GM12864 (cell line): ENCODE measurements around the gene PITPNM3.

Experiments
- DNase-seq: peaks from one replicate; pipeline ENCODE4 v3.0.0-alpha.2; 2011; ENCODE audit warnings: low read depth
- H3K4me3 ChIP-seq: 2 replicates; pipeline ENCODE4 v1.5.1; 2011; ENCODE audit warnings: mild to moderate bottlenecking, low read depth, low read length, control low read depth
- CTCF ChIP-seq: IDR thresholded peaks from 2 replicates; pipeline ENCODE4 v1.5.1; 2011; ENCODE audit warnings: low read depth, mild to moderate bottlenecking, moderate library complexity, low read length, control low read depth, inconsistent platforms; ENCODE audit errors: missing control alignments

Gene PITPNM3

GRCh38 chr17:6510321-6510977 lies 45.9 kb downstream of the PITPNM3 start:
- TF ChIP-seq CTCF = no peak
- no peak for DNase-seq
- no peak overlapping the region for H3K4me3 ChIP-seq

GRCh38 chr17:6509921-6510320 lies 46.4 kb downstream of the PITPNM3 start:
- no peak overlapping the region for H3K4me3 ChIP-seq
- TF ChIP-seq CTCF = no peak

GRCh38 chr17:6509031-6509771 lies 47.2 kb downstream of the PITPNM3 start:
- no peak for DNase-seq
- no peak for TF ChIP-seq CTCF

More at GRCh38 chr17:6509921-6510320, 46.4 kb downstream of the PITPNM3 start:
- DNase-seq = no peak

GRCh38 chr17:6508519-6509030 lies 47.8 kb downstream of the PITPNM3 start:
- no peak overlapping the region for H3K4me3 ChIP-seq
- no peak for DNase-seq
- no peak for TF ChIP-seq CTCF

More at GRCh38 chr17:6509031-6509771, 47.2 kb downstream of the PITPNM3 start:
- H3K4me3 ChIP-seq = no peak overlapping the region

GRCh38 chr17:6508016-6508415 lies 48.3 kb downstream of the PITPNM3 start:
- DNase-seq = no peak
- no peak overlapping the region for H3K4me3 ChIP-seq
- TF ChIP-seq CTCF = no peak

GRCh38 chr17:6507535-6507934 lies 48.8 kb downstream of the PITPNM3 start:
- DNase-seq = no peak
- no peak for TF ChIP-seq CTCF
- H3K4me3 ChIP-seq = no peak overlapping the region
